Esophagus (tissue), 2 donors: ENCODE measurements around the gene CPN1. TPM values are rescaled to one million over a fixed set of nuclear protein-coding genes. Genes with fewer than 3 reads are reported as not detected.

ENCODE experiments used
- H3K27ac ChIP-seq, 2 donors: one replicate each; pipeline ENCODE4 v1.5.1; 2013; ENCODE audit warnings: low read depth in 2 of 2, mild to moderate bottlenecking in 2 of 2, inconsistent platforms in 1 of 2, low read length in 1 of 2, moderate library complexity in 1 of 2
- H3K27me3 ChIP-seq, 2 donors: one replicate each; pipeline ENCODE4 v1.6.1; 2013; ENCODE audit warnings: low read length in 2 of 2, control low read depth in 1 of 2, mild to moderate bottlenecking in 1 of 2; ENCODE audit not compliant: insufficient read depth in 2 of 2, control insufficient read depth in 1 of 2
- H3K36me3 ChIP-seq, 2 donors: one replicate each; pipeline ENCODE4 v1.6.1; 2013; ENCODE audit warnings: low read length in 1 of 2; ENCODE audit not compliant: control insufficient read depth in 2 of 2, insufficient read depth in 2 of 2
- H3K4me1 ChIP-seq, 2 donors: one replicate each; pipeline ENCODE4 v1.6.1; 2013; ENCODE audit warnings: low read length in 1 of 2; ENCODE audit not compliant: control insufficient read depth in 2 of 2, insufficient read depth in 2 of 2
- H3K4me3 ChIP-seq, 2 donors: one replicate each; pipeline ENCODE4 v1.5.1; 2013; ENCODE audit warnings: low read length in 2 of 2, mild to moderate bottlenecking in 2 of 2, low read depth in 1 of 2, moderate library complexity in 1 of 2
- H3K9me3 ChIP-seq, 2 donors: one replicate each; pipeline ENCODE4 v1.6.1; 2013; ENCODE audit warnings: mild to moderate bottlenecking in 2 of 2, low read depth in 1 of 2, low read length in 1 of 2, moderate library complexity in 1 of 2; ENCODE audit not compliant: control insufficient read depth in 2 of 2, insufficient read depth in 1 of 2
- WGBS, 2 donors: extraction: QIAGEN DNeasy Blood & Tissue Kit; methylation state at CpG; one replicate each; pipeline ENCODE4 v1.1.7; 2013; 5-methylcytosine and 5-hydroxymethylcytosine counted together
- polyA plus RNA-seq, 2 donors: library from polyadenylated mRNA; stranded (reverse); fragments of 200-250 nt; gene quantifications; one replicate each; pipeline ENCODE4 v1.2.3, GENCODE V29; 2013
- donor health status: healthy with polysubstance abuse.
- donor health status: Bipolar disorder and iron deficiency.

The CPN1 gene
- polyA plus RNA-seq, 2 donors = not detected

DNA sequence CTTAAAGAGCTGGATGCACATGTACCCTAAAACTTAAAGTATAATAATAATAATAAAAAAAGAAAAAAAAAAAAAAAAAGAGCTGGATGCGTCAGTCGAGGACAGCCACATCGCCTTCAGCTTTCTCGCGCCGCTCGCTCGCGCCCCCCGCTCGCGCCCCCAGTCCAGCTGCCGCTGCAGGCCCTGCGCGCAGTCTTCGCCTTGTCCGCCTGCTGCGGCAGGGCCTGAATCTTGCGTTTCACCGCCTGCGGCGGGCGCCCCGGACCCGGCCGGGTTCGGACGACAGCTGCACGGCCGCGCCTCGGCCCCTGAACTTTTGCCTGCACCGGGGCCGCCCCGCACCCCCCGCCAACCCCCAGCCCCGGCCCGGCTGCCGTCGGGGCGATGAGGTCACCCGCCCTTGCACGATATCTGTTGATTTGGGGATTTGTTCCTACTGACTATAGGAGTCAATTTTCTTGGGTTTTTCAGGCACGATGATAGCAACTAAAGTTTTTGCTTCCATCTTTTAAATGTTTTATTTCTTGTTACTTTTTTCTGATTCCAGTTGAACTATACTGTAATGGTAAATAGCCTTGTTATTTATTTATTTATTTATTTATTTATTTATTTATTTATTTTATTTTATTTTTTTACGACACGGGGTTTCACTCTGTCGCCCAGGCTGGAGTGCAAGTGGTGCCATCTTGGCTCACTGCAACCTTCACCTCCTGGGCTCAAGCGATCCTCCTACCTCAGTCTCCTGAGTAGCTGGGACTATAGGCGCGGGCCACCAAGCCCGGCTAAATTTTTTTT, 33.5 kb upstream of the CPN1 start:
- no peaks in the 10 kb centered on the region for H3K36me3 ChIP-seq
- H3K9me3 ChIP-seq = no peaks in the 10 kb centered on the region
- H3K27me3 ChIP-seq = peaks cover 0 to 3% of the 10 kb centered on the region in 2 donors
- no peak overlapping the region for H3K27ac ChIP-seq
- no peaks in the 10 kb centered on the region for H3K4me1 ChIP-seq
- no peak overlapping the region for H3K4me3 ChIP-seq
- 24 to 28% methylated on average over 51 of the region's 51 CpGs for WGBS, 2 donors

- 90 to 92% methylated on average over 13 of the region's 13 CpGs for WGBS, 2 donors
- no peaks in the 10 kb centered on the region for H3K4me1 ChIP-seq
- H3K27ac ChIP-seq = no peak overlapping the region
Measured at GRCh38 chr10:100114460-100114859, 32.8 kb upstream of the CPN1 start.

GRCh38 chr10:100109670-100110069, 28.0 kb upstream of the CPN1 start:
- H3K27me3 ChIP-seq = no peaks in the 10 kb centered on the region
- no peaks in the 10 kb centered on the region for H3K4me1 ChIP-seq
- WGBS, 2 donors = 34 to 39% methylated on average over 3 of the region's 3 CpGs
- no peak overlapping the region for H3K27ac ChIP-seq
- H3K9me3 ChIP-seq = no peaks in the 10 kb centered on the region
- H3K36me3 ChIP-seq = no peaks in the 10 kb centered on the region
- no peak overlapping the region for H3K4me3 ChIP-seq

More at GRCh38 chr10:100114460-100114859, 32.8 kb upstream of the CPN1 start:
- peaks cover 0 to 3% of the 10 kb centered on the region in 2 donors for H3K27me3 ChIP-seq
- H3K36me3 ChIP-seq = no peaks in the 10 kb centered on the region
- H3K4me3 ChIP-seq = no peak overlapping the region
- no peaks in the 10 kb centered on the region for H3K9me3 ChIP-seq

GRCh38 chr10:100106865-100107264, 25.2 kb upstream of the CPN1 start:
- Histone ChIP-seq H3K36me3 (no peaks in the 10 kb centered on the region), H3K4me1 (no peaks in the 10 kb centered on the region), H3K27me3 (no peaks in the 10 kb centered on the region), H3K4me3 (no peak overlapping the region), H3K9me3 (no peaks in the 10 kb centered on the region), H3K27ac (no peak overlapping the region)
- WGBS, 2 donors = 80 to 82% methylated on average over 11 of the region's 11 CpGs

- Histone ChIP-seq H3K27ac (no peak overlapping the region), H3K4me3 (no peak overlapping the region), H3K9me3 (no peaks in the 10 kb centered on the region), H3K4me1 (no peaks in the 10 kb centered on the region), H3K36me3 (no peaks in the 10 kb centered on the region), H3K27me3 (no peaks in the 10 kb centered on the region)
- 75 to 76% methylated on average over 5 of the region's 5 CpGs for WGBS, 2 donors
Measured at GRCh38 chr10:100104300-100104699, 22.6 kb upstream of the CPN1 start.

GRCh38 chr10:100103581-100103980, 21.9 kb upstream of the CPN1 start:
- Histone ChIP-seq H3K9me3 (no peaks in the 10 kb centered on the region), H3K27ac (no peak overlapping the region), H3K27me3 (no peaks in the 10 kb centered on the region), H3K36me3 (no peaks in the 10 kb centered on the region), H3K4me3 (no peak overlapping the region), H3K4me1 (no peaks in the 10 kb centered on the region)
- 66 to 69% methylated on average over 5 of the region's 5 CpGs for WGBS, 2 donors

- Histone ChIP-seq H3K9me3 (peaks cover 3 to 4% of the 10 kb centered on the region in 2 donors), H3K36me3 (no peaks in the 10 kb centered on the region)
- 42 to 49% methylated on average over 6 of the region's 6 CpGs for WGBS, 2 donors
Measured at GRCh38 chr10:100101192-100102076, 19.8 kb upstream of the CPN1 start.

DNA sequence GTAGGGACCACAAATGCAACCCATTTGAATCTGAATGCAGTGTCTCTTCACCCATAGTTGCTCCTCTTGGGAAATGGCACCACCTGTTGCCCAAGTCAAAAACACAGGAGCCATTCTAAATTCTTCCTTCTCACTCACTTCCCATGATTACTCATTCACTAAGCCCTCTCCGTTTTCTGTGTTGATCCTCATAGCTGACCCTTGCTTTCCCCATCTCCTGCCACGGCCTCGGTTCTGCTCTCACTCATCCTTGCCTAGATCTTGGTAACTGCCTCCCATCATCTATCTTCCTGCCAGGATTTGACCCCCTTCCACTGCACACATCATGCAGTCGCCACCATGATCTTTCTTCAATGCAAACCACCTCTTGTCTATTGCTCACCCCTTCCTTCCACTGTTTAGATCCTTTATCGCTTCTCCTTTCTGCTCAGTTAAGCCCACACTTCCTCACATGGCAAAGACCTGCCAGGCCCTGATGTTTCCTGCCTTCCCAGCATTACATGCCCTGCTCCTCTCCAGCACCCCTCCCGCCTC, 19.0 kb upstream of the CPN1 start:
- Histone ChIP-seq H3K4me3 (no peak overlapping the region), H3K4me1 (no peaks in the 10 kb centered on the region), H3K27ac (no peak overlapping the region), H3K27me3 (no peaks in the 10 kb centered on the region), H3K9me3 (peaks cover 3 to 4% of the 10 kb centered on the region in 2 donors), H3K36me3 (no peaks in the 10 kb centered on the region)
- WGBS, 2 donors = 51 to 55% methylated on average over 6 of the region's 6 CpGs

More at GRCh38 chr10:100101192-100102076, 19.8 kb upstream of the CPN1 start:
- Histone ChIP-seq H3K4me1 (no peaks in the 10 kb centered on the region), H3K27ac (no peak overlapping the region), H3K27me3 (no peaks in the 10 kb centered on the region), H3K4me3 (no peak overlapping the region)

- Histone ChIP-seq H3K27me3 (no peaks in the 10 kb centered on the region), H3K9me3 (no peaks in the 10 kb centered on the region), H3K27ac (no peak overlapping the region), H3K36me3 (no peaks in the 10 kb centered on the region), H3K4me1 (peaks cover 0 to 2% of the 10 kb centered on the region in 2 donors), H3K4me3 (no peak overlapping the region)
- WGBS, 2 donors = 78 to 86% methylated on average over 6 of the region's 6 CpGs
Measured at GRCh38 chr10:100089241-100089640, 7.6 kb upstream of the CPN1 start.
